NCI-H2171 treated with DMSO at 0.1 percent for 48 hours (cell line): ENCODE data around the gene SERPINA1.
A peak's percentile ranks its signal among the peaks of the same experiment; 100 is the strongest.
"Not testable (repeated sequence)": the region's sequence is repeated elsewhere in the genome, so short reads cannot be mapped to it uniquely, and the experiment has no call there.

Experiments
- DNase-seq: peaks from one replicate; lab custom pipeline; 2025; lab: John Stamatoyannopoulos, UW

The SERPINA1 gene

GRCh38 chr14:94346065-94346786, 42.2 kb downstream of the SERPINA1 start:
- DNase-seq, result not testable (repeated sequence)

- no peak for DNase-seq
These were observed 42.9 kb downstream of the SERPINA1 start for GRCh38 chr14:94345344-94346064.

- no peak for DNase-seq
These were observed 44.0 kb downstream of the SERPINA1 start for GRCh38 chr14:94344389-94344788.

- no peak for DNase-seq
These were observed 45.0 kb downstream of the SERPINA1 start for GRCh38 chr14:94343238-94344005.

GRCh38 chr14:94342334-94342934, 46.0 kb downstream of the SERPINA1 start:
- peak; percentile 84 for DNase-seq

GRCh38 chr14:94341656-94342333, 46.6 kb downstream of the SERPINA1 start:
- no peak for DNase-seq

- DNase-seq, result no peak
These were observed 47.9 kb downstream of the SERPINA1 start for GRCh38 chr14:94340533-94340932.

- no peak for DNase-seq
These were observed 50.4 kb downstream of the SERPINA1 start for GRCh38 chr14:94338023-94338422.

GRCh38 chr14:94337274-94337673, 51.1 kb downstream of the SERPINA1 start:
- DNase-seq, result no peak

GRCh38 chr14:94334872-94335271, 53.5 kb downstream of the SERPINA1 start:
- DNase-seq, result no peak

GRCh38 chr14:94332587-94332986, 55.8 kb downstream of the SERPINA1 start:
- no peak for DNase-seq

- no peak for DNase-seq
These were observed 56.3 kb downstream of the SERPINA1 start for GRCh38 chr14:94332063-94332583.

- DNase-seq, result no peak
These were observed 56.9 kb downstream of the SERPINA1 start for GRCh38 chr14:94331462-94331861.

GRCh38 chr14:94330857-94331256, 57.5 kb downstream of the SERPINA1 start:
- DNase-seq, result no peak

- DNase-seq, result no peak
These were observed 58.0 kb downstream of the SERPINA1 start for GRCh38 chr14:94330432-94330831.

- DNase-seq, result no peak
These were observed 58.5 kb downstream of the SERPINA1 start for GRCh38 chr14:94329857-94330256.

GRCh38 chr14:94328196-94328595, 60.2 kb downstream of the SERPINA1 start:
- DNase-seq, result no peak
